ENCODE measurements around the gene SLC46A3. TPM values are rescaled to one million over a fixed set of nuclear protein-coding genes. Genes with fewer than 3 reads are reported as not detected.

SLC46A3 gene
- total RNA-seq, 1 donor from 2014 or later, result 2.8 TPM

- Mint-ChIP-seq H3K36me3 (peaks cover 7% of the 10 kb centered on the region), H3K4me3 (no peak overlapping the region), H3K27me3 (no peaks in the 10 kb centered on the region), H3K4me1 (ENCODE audit: unreplicated experiment) (peaks cover 21% of the 10 kb centered on the region), H3K27ac (no peak overlapping the region), H3K9me3 (no peaks in the 10 kb centered on the region)
- no peak for DNase-seq (ENCODE audit: extremely low spot score, unreplicated experiment)
- TF ChIP-seq, protein P1, sequence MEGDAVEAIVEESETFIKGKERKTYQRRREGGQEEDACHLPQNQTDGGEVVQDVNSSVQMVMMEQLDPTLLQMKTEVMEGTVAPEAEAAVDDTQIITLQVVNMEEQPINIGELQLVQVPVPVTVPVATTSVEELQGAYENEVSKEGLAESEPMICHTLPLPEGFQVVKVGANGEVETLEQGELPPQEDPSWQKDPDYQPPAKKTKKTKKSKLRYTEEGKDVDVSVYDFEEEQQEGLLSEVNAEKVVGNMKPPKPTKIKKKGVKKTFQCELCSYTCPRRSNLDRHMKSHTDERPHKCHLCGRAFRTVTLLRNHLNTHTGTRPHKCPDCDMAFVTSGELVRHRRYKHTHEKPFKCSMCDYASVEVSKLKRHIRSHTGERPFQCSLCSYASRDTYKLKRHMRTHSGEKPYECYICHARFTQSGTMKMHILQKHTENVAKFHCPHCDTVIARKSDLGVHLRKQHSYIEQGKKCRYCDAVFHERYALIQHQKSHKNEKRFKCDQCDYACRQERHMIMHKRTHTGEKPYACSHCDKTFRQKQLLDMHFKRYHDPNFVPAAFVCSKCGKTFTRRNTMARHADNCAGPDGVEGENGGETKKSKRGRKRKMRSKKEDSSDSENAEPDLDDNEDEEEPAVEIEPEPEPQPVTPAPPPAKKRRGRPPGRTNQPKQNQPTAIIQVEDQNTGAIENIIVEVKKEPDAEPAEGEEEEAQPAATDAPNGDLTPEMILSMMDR (conservative IDR thresholded peaks at IDR 0.05), result no peak
These were observed 66.9 kb downstream of the SLC46A3 start for GRCh38 chr13:28651810-28652401.

DNA sequence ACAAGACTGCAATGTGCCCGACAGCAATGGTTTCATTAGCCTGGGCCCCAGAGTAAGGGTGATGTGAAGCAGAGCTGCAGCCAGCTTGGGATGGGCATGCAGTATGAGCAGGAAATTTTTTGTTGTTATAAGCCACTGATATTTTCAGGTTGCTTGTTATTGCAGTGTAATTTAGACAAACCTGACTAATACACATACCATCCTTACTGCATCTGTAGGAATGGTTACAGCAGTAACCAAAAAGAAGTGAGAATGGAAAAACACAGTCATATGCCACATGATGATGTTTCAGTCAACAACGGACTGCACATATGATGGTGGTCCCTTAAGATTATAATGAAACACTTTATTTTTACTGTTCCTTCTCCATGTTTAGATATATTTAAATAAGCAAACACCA lies 68.5 kb downstream of the SLC46A3 start:
- Mint-ChIP-seq H3K27ac (no peak overlapping the region), H3K36me3 (peaks cover 7% of the 10 kb centered on the region), H3K9me3 (no peaks in the 10 kb centered on the region), H3K4me1 (ENCODE audit: unreplicated experiment) (peaks cover 8% of the 10 kb centered on the region), H3K4me3 (no peak overlapping the region), H3K27me3 (no peaks in the 10 kb centered on the region)
- TF ChIP-seq, protein P1 (conservative IDR thresholded peaks at IDR 0.05), result no peak
- DNase-seq (ENCODE audit: extremely low spot score, unreplicated experiment), result no peak

Other genes with a start within 250 kb of the SLC46A3 start
- gene FLT1, start 223.8 kb downstream of the SLC46A3 start, total RNA-seq (ENCODE audit: low replicate concordance), result 0.79 and 1.3 TPM in 2 replicates
- gene POMP, start 59.8 kb downstream of the SLC46A3 start, total RNA-seq (ENCODE audit: low replicate concordance), result 59.4 and 65.0 TPM in 2 replicates
- gene MTUS2, start 101.4 kb upstream of the SLC46A3 start, total RNA-seq (ENCODE audit: low replicate concordance), result 4.1 and 14.5 TPM in 2 replicates